SK-MEL-5 (cell line): ENCODE data around the gene PDX1. TPM values are rescaled to one million over a fixed set of nuclear protein-coding genes. Genes with fewer than 3 reads are reported as not detected.

Source experiments
- DNase-seq: peaks from one replicate; pipeline ENCODE4 v3.0.0-alpha.2; 2016; ENCODE audit warnings: low read depth, low spot score
- in situ Hi-C: cut with HindIII; loops from 2 replicates; pipeline ENCODE4 v1.10.0; 2016; ENCODE audit warnings: low sequenced_read_pairs, high pct_unique_total_duplicates, low pct_unique_long_range_greater_than_20kb
- total RNA-seq: library from RNA; depleted of rRNA; stranded (reverse); fragments of >200 nt; shearing (Covaris generic); gene quantifications from 2 replicates; pipeline ENCODE4 v1.2.3, GENCODE V29; 2014

PDX1 gene
- total RNA-seq, 1 experiment from 2014 or later, result not detected

- DNase-seq, result no peak
- in situ Hi-C loops, result loop anchor here (25.0 kb wide), 1 partner anchor 103 kb away; no protein-coding TSS in a partner anchor
Measured at GRCh38 chr13:27964741-27965323, 45.0 kb downstream of the PDX1 start.

- in situ Hi-C loops, result loop anchor here (25.0 kb wide), 1 partner anchor 103 kb away; no protein-coding TSS in a partner anchor
- DNase-seq, result no peak
Measured at GRCh38 chr13:27965343-27965739, 45.5 kb downstream of the PDX1 start.

- in situ Hi-C loops, result loop anchor here (25.0 kb wide), 1 partner anchor 104 kb away; no protein-coding TSS in a partner anchor
- DNase-seq, result no peak
Measured at GRCh38 chr13:27965740-27966640, 46.2 kb downstream of the PDX1 start.

GRCh38 chr13:27966641-27967202 is 46.9 kb downstream of the PDX1 start:
- no peak for DNase-seq
- in situ Hi-C loops, result loop anchor here (25.0 kb wide), 1 partner anchor 104 kb away; no protein-coding TSS in a partner anchor

GRCh38 chr13:27967203-27967735 is 47.5 kb downstream of the PDX1 start:
- in situ Hi-C loops, result loop anchor here (25.0 kb wide), 1 partner anchor 105 kb away; no protein-coding TSS in a partner anchor
- no peak for DNase-seq

GRCh38 chr13:27967736-27968315 is 48.0 kb downstream of the PDX1 start:
- DNase-seq, result no peak
- in situ Hi-C loops, result loop anchor here (25.0 kb wide), 1 partner anchor 106 kb away; no protein-coding TSS in a partner anchor

- no peak for DNase-seq
- in situ Hi-C loops, result loop anchor here (25.0 kb wide), 1 partner anchor 106 kb away; no protein-coding TSS in a partner anchor
Measured at GRCh38 chr13:27968316-27969081, 48.7 kb downstream of the PDX1 start.

GRCh38 chr13:27969082-27969865 is 49.5 kb downstream of the PDX1 start, which contains the start of gene CDX2:
Gene CDX2, minus strand, starts transcription at chr13:27969315. Its CDS starts 309 bp downstream, at chr13:27969006.
- DNase-seq, result peak; percentile 26
- in situ Hi-C loops, result loop anchor here (25.0 kb wide), 1 partner anchor 107 kb away; no protein-coding TSS in a partner anchor

- DNase-seq, result no peak
- in situ Hi-C loops, result loop anchor here (25.0 kb wide), 1 partner anchor 108 kb away; no protein-coding TSS in a partner anchor
Measured at GRCh38 chr13:27969866-27970229, 50.0 kb downstream of the PDX1 start.

- no peak for DNase-seq
- in situ Hi-C loops, result loop anchor here (25.0 kb wide), 1 partner anchor 108 kb away; no protein-coding TSS in a partner anchor
Measured at GRCh38 chr13:27970382-27971235, 50.8 kb downstream of the PDX1 start.

GRCh38 chr13:27971236-27971645 is 51.4 kb downstream of the PDX1 start:
- in situ Hi-C loops, result loop anchor here (25.0 kb wide), 1 partner anchor 109 kb away; no protein-coding TSS in a partner anchor
- DNase-seq, result no peak

GRCh38 chr13:27971776-27972477 is 52.1 kb downstream of the PDX1 start:
- DNase-seq, result no peak
- in situ Hi-C loops, result loop anchor here (25.0 kb wide), 1 partner anchor 110 kb away; no protein-coding TSS in a partner anchor

GRCh38 chr13:27972478-27972820 is 52.6 kb downstream of the PDX1 start:
- in situ Hi-C loops, result loop anchor here (25.0 kb wide), 1 partner anchor 110 kb away; no protein-coding TSS in a partner anchor
- DNase-seq, result no peak

GRCh38 chr13:27973291-27973690 is 53.5 kb downstream of the PDX1 start:
- no peak for DNase-seq
- in situ Hi-C loops, result loop anchor here (25.0 kb wide), 1 partner anchor 111 kb away; no protein-coding TSS in a partner anchor
